ENCODE data around the gene TRPM4. TPM values are rescaled to one million over a fixed set of nuclear protein-coding genes. Genes with fewer than 3 reads are reported as not detected.

TRPM4 gene
- total RNA-seq, 2 experiments from 2014 or later = not detected

DNA sequence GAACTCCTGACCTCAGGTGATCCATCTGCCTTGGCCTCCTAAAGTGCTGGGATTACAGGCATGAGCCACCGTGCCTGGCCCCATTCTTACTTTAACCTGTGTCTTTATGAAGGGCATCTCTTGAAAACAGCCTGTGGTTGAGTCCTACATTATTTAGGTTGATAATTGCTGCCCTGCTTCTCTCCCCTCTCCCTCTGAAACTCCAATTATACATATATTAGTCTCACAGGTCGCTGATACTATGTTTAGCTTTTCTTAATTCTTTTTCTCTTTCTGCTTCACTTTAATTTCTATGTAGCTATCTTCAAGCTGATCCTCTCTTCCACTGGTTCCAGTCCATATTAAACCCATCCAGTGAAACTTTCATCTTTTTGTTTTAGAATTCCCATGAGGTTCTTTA lies 92.3 kb downstream of the TRPM4 start:
- H3K27ac Mint-ChIP-seq = no peak overlapping the region
- DNase-seq (no peak), ATAC-seq (no peak)
- H3K4me3 Mint-ChIP-seq = no peak overlapping the region
- ChIA-PET POLR2A (no interaction called here), CTCF (interaction anchor here (0.6 to 1.3 kb wide), 3 partner anchors 24 to 51 kb away, joined by 3 to 4 read pairs (median 4); no protein-coding TSS in a partner anchor)
- no peaks in the 10 kb centered on the region for H3K36me3 Mint-ChIP-seq (ENCODE audit: low read depth)
- H3K27me3 Mint-ChIP-seq (ENCODE audit: low read depth) = peaks cover 8% of the 10 kb centered on the region
- no peaks in the 10 kb centered on the region for H3K9me3 Mint-ChIP-seq (ENCODE audit: insufficient read depth)
- no peaks in the 10 kb centered on the region for H3K4me1 Mint-ChIP-seq (ENCODE audit: low read depth)

DNA sequence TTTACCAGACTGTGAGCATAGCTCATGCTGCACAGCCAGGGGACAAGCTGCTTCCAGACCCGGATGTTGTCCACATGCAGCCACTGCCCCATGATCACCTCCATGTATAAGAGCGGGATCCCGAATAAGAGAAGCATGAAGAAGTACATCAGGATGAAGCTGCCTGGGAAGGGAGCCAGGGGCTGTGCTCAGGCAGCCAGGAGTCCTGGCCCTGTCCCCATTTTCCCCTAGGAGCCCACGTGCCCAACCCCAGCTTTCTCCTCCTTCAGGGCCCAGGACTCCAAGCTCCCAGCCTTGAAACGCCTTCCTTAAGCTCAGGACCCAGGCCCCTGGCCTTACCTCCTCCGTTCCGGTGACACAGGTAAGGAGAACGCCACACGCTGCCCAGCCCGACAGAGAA lies 98.1 kb downstream of the TRPM4 start:
- ChIA-PET POLR2A (no interaction called here), CTCF (no interaction called here)
- Mint-ChIP-seq H3K4me3 (no peak overlapping the region), H3K36me3 (ENCODE audit: low read depth) (peaks cover 3% of the 10 kb centered on the region), H3K4me1 (ENCODE audit: low read depth) (no peaks in the 10 kb centered on the region), H3K9me3 (ENCODE audit: insufficient read depth) (peaks cover 15% of the 10 kb centered on the region), H3K27me3 (ENCODE audit: low read depth) (peaks cover 18% of the 10 kb centered on the region), H3K27ac (no peak overlapping the region)
- DNase-seq (no peak), ATAC-seq (no peak)

DNA sequence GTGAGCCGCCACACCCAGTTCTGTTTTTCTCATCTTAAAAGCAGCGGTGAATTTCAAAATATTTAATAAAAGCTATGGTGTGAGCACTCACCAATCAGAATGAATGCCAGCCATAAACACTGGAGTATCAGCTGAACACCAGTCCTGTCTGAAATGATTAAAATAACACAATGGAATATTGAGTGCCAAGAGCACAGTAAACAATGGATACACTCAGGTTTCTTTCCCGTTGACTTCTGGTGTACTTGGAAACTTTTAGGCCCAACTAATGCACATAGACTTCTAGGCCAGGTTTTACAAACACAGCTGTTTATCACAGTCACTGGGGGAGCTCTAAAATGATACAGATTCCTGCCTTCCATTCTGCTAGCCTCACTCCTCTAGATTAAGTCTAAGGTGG lies 99.1 kb downstream of the TRPM4 start:
- H3K4me3 Mint-ChIP-seq = no peak overlapping the region
- peaks cover 22% of the 10 kb centered on the region for H3K27me3 Mint-ChIP-seq (ENCODE audit: low read depth)
- no peak overlapping the region for H3K27ac Mint-ChIP-seq
- no peak for ATAC-seq
- H3K36me3 Mint-ChIP-seq (ENCODE audit: low read depth) = peaks cover 3% of the 10 kb centered on the region
- no peak for DNase-seq
- POLR2A ChIA-PET = no interaction called here
- peaks cover 18% of the 10 kb centered on the region for H3K9me3 Mint-ChIP-seq (ENCODE audit: insufficient read depth)
- CTCF ChIA-PET = interaction anchor here (1.2 to 1.9 kb wide), 2 partner anchors 9 to 159 kb away, joined by 3 to 6 read pairs; no protein-coding TSS in a partner anchor
- no peaks in the 10 kb centered on the region for H3K4me1 Mint-ChIP-seq (ENCODE audit: low read depth)

Other genes with a start within 250 kb of the TRPM4 start
- 1 to 10 TPM; 1.6 to 1.9 TPM for gene DHDH, start 224.1 kb upstream of the TRPM4 start, total RNA-seq
- 100 to 1,000 TPM; 336 to 350 TPM for gene BAX, start 202.9 kb upstream of the TRPM4 start, total RNA-seq
- 1,000 to 10,000 TPM in 1 of 2 experiments, 100 to 1,000 TPM in 1; 971 to 1,027 TPM for gene FTL, start 192.5 kb upstream of the TRPM4 start, total RNA-seq
- gene GYS1, start 164.5 kb upstream of the TRPM4 start, total RNA-seq = 10 to 100 TPM; 54.7 to 57.9 TPM
- gene RUVBL2, start 163.9 kb upstream of the TRPM4 start, total RNA-seq = 100 to 1,000 TPM; 105 to 106 TPM
- gene LHB, start 140.7 kb upstream of the TRPM4 start, total RNA-seq = not detected
- gene CGB3, start 133.5 kb upstream of the TRPM4 start, total RNA-seq = not detected
- not detected for gene CGB2, start 125.9 kb upstream of the TRPM4 start, total RNA-seq
- not detected for gene CGB1, start 120.9 kb upstream of the TRPM4 start, total RNA-seq
- not detected for gene CGB5, start 113.9 kb upstream of the TRPM4 start, total RNA-seq
- gene CGB8, start 108.7 kb upstream of the TRPM4 start, total RNA-seq = not detected
- gene CGB7, start 100.0 kb upstream of the TRPM4 start, total RNA-seq = not detected
- gene NTF4, start 93.0 kb upstream of the TRPM4 start, total RNA-seq = not detected
- gene KCNA7, start 85.1 kb upstream of the TRPM4 start, total RNA-seq = not detected
- gene SNRNP70, start 72.3 kb upstream of the TRPM4 start, total RNA-seq = 100 to 1,000 TPM; 177 to 193 TPM
- 1 to 10 TPM; 3.7 to 6.3 TPM for gene LIN7B, start 43.4 kb upstream of the TRPM4 start, total RNA-seq
- gene C19orf73, start 38.6 kb upstream of the TRPM4 start, total RNA-seq = 1 to 10 TPM in 1 of 2 experiments, under 1 TPM in 1; 0.92 to 1.0 TPM
- gene PPFIA3, start 38.2 kb upstream of the TRPM4 start, total RNA-seq = 1 to 10 TPM; 1.8 to 2.2 TPM
- not detected for gene HRC, start 2.4 kb upstream of the TRPM4 start, total RNA-seq
- gene SLC6A16, start 167.4 kb downstream of the TRPM4 start, total RNA-seq = 1 to 10 TPM; 3.4 to 3.5 TPM
- gene CD37, start 177.6 kb downstream of the TRPM4 start, total RNA-seq = 100 to 1,000 TPM; 162 to 176 TPM
- gene TEAD2, start 204.6 kb downstream of the TRPM4 start, total RNA-seq = not detected
- gene DKKL1, start 206.1 kb downstream of the TRPM4 start, total RNA-seq = not detected
- gene KASH5, start 230.5 kb downstream of the TRPM4 start, total RNA-seq = not detected

All from activated CD8-positive, alpha-beta T cell treated with anti-CD3 and anti-CD28 coated beads, Interleukin-2, amount 10 ng/mL, durations not matched to agents 7 days and 5 days (primary cell).